ENCODE data around the gene DENND1B.
"Not testable (repeated sequence)": the region's sequence is repeated elsewhere in the genome, so short reads cannot be mapped to it uniquely, and the experiment has no call there.

Gene DENND1B

GRCh38 chr1:197590687-197591086 is 184.6 kb downstream of the DENND1B start:
- TF ChIP-seq CTCF (conservative IDR thresholded peaks at IDR 0.05) (no peak), ZFX (IDR thresholded peaks at IDR 0.05) (no peak)
- no peak overlapping the region for H3K27ac ChIP-seq

GRCh38 chr1:197585809-197586208 is 189.5 kb downstream of the DENND1B start:
- no peak overlapping the region for H3K27ac ChIP-seq
- no peak for TF ChIP-seq ZFX (IDR thresholded peaks at IDR 0.05)
- TF ChIP-seq CTCF (conservative IDR thresholded peaks at IDR 0.05), result no peak

GRCh38 chr1:197577580-197577979 is 197.7 kb downstream of the DENND1B start:
- TF ChIP-seq CTCF (conservative IDR thresholded peaks at IDR 0.05) (no peak), ZFX (IDR thresholded peaks at IDR 0.05) (no peak)
- H3K27ac ChIP-seq, result no peak overlapping the region

- not testable (repeated sequence) for H3K27ac ChIP-seq
Observed at GRCh38 chr1:197575531-197575930, 199.7 kb downstream of the DENND1B start.

GRCh38 chr1:197572169-197572568 is 203.1 kb downstream of the DENND1B start:
- H3K27ac ChIP-seq, result no peak overlapping the region
- TF ChIP-seq CTCF (conservative IDR thresholded peaks at IDR 0.05), result no peak
- no peak for TF ChIP-seq ZFX (IDR thresholded peaks at IDR 0.05)

GRCh38 chr1:197567442-197567841 is 207.8 kb downstream of the DENND1B start:
- H3K27ac ChIP-seq, result no peak overlapping the region
- TF ChIP-seq CTCF (conservative IDR thresholded peaks at IDR 0.05), result no peak
- no peak for TF ChIP-seq ZFX (IDR thresholded peaks at IDR 0.05)

- TF ChIP-seq ZFX (IDR thresholded peaks at IDR 0.05) (no peak), CTCF (conservative IDR thresholded peaks at IDR 0.05) (no peak)
- H3K27ac ChIP-seq, result no peak overlapping the region
Observed at GRCh38 chr1:197561041-197561440, 214.2 kb downstream of the DENND1B start.

- no peak overlapping the region for H3K27ac ChIP-seq
- TF ChIP-seq CTCF (conservative IDR thresholded peaks at IDR 0.05) (no peak), ZFX (IDR thresholded peaks at IDR 0.05) (no peak)
Observed at GRCh38 chr1:197559655-197560054, 215.6 kb downstream of the DENND1B start.

All from C4-2B (cell line).